Lower leg skin (tissue), 4 donors: Measurements from ENCODE around the gene SYMPK. TPM values are rescaled to one million over a fixed set of nuclear protein-coding genes. Genes with fewer than 3 reads are reported as not detected.

Source experiments
- DNase-seq, 2 donors: peaks; one replicate each; pipeline ENCODE4 v3.0.0-alpha.2; 2019; ENCODE audit warnings: low spot score in 2 of 2
- H3K4me3 ChIP-seq: fragments of 200-600 bp; sonication (generic); 2 replicates; pipeline ENCODE4 v1.5.1; 2017; ENCODE audit warnings: mild to moderate bottlenecking, low read depth; ENCODE audit not compliant: poor library complexity, severe bottlenecking
- CTCF ChIP-seq, 3 donors: fragments of 450-650 bp; IDR thresholded peaks; one replicate each; pipeline ENCODE4 v1.5.1; 2016; ENCODE audit warnings: antibody characterized with exemption in 3 of 3, mild to moderate bottlenecking in 3 of 3, moderate library complexity in 2 of 3
- POLR2A ChIP-seq, 2 donors: fragments of 450-650 bp; IDR thresholded peaks; one replicate each; pipeline ENCODE4 v1.6.1; 2016 to 2017; ENCODE audit warnings: antibody characterized with exemption in 2 of 2, mild to moderate bottlenecking in 1 of 2, moderate library complexity in 1 of 2
- WGBS, 2 donors: methylation state at CpG; one replicate each; pipeline ENCODE4 v1.1.5; 2018; 5-methylcytosine and 5-hydroxymethylcytosine counted together
- intact Hi-C: fragments of 100-400 bp; cut with DNase I; formaldehyde crosslinking; loops from one replicate; pipeline ENCODE4 v1.15.0; 2023; ENCODE audit warnings: low total_unique reads
- total RNA-seq, 4 donors: library from RNA; depleted of rRNA; stranded (reverse); fragments of >200 nt; gene quantifications; one replicate each; pipeline ENCODE4 v1.1.0, GENCODE V29; 2016

SYMPK gene
- total RNA-seq, 4 donors from 2014 or later, result 30.3 to 62.8 (median 46.6) TPM

GRCh38 chr19:45794627-45795026 lies 68.3 kb downstream of the SYMPK start:
- TF ChIP-seq POLR2A (IDR thresholded peaks at IDR 0.05), result no peak
- TF ChIP-seq CTCF (IDR thresholded peaks at IDR 0.05), result no peak
- no peak for DNase-seq
- intact Hi-C loops, result no loop called here
- no peak overlapping the region for H3K4me3 ChIP-seq
- WGBS, 2 donors, result 80 to 86% methylated on average over 2 of the region's 2 CpGs

- no peak for DNase-seq
- TF ChIP-seq CTCF (IDR thresholded peaks at IDR 0.05) (no peak), POLR2A (IDR thresholded peaks at IDR 0.05) (no peak)
- H3K4me3 ChIP-seq, result no peak overlapping the region
- intact Hi-C loops, result no loop called here
- 55 to 56% methylated on average over 6 of the region's 6 CpGs for WGBS, 2 donors
These were observed 69.1 kb downstream of the SYMPK start for GRCh38 chr19:45793876-45794275.

- TF ChIP-seq POLR2A (IDR thresholded peaks at IDR 0.05), result no peak
- no peak for TF ChIP-seq CTCF (IDR thresholded peaks at IDR 0.05)
- 35 to 47% methylated on average over 3 of the region's 3 CpGs for WGBS, 2 donors
- intact Hi-C loops, result no loop called here
- H3K4me3 ChIP-seq, result no peak overlapping the region
- DNase-seq, result no peak
These were observed 69.8 kb downstream of the SYMPK start for GRCh38 chr19:45793178-45793564.

GRCh38 chr19:45792470-45793177 lies 70.3 kb downstream of the SYMPK start, which contains the start of gene DMWD:
TSS of gene DMWD (minus strand) at chr19:45792845. CDS start at chr19:45792756, 89 bp downstream.
- TF ChIP-seq CTCF (IDR thresholded peaks at IDR 0.05), result no peak
- TF ChIP-seq POLR2A (IDR thresholded peaks at IDR 0.05), result no peak
- WGBS, 2 donors, result 0 to 1% methylated on average over 19 to 42 of the region's 86 CpGs
- intact Hi-C loops, result no loop called here

GRCh38 chr19:45791744-45792469 lies 71.0 kb downstream of the SYMPK start:
- intact Hi-C loops, result no loop called here
- TF ChIP-seq CTCF (IDR thresholded peaks at IDR 0.05) (no peak), POLR2A (IDR thresholded peaks at IDR 0.05) (no peak)
- no peak for DNase-seq
- peak overlapping the region; percentile 56 for H3K4me3 ChIP-seq
- WGBS, 2 donors, result 6 to 9% methylated on average over 23 to 30 of the region's 31 CpGs

More at GRCh38 chr19:45792470-45793177, 70.3 kb downstream of the SYMPK start, which contains the start of gene DMWD:
- H3K4me3 ChIP-seq, result peak within 1 kb of the TSS; percentile 56
- DNase-seq, result peak; percentile 99 to 100
